Measurements from ENCODE around the gene SYNGR2. TPM values are rescaled to one million over a fixed set of nuclear protein-coding genes. Genes with fewer than 3 reads are reported as not detected.

SYNGR2 gene
- total and polyA plus RNA-seq, 2 donors (not counting 3 experiments of a cell fraction or from before 2014, with no cell fraction given): 65.9 to 281 TPM

- H3K9me3 ChIP-seq (replicated peaks; ENCODE audit: control insufficient read depth, insufficient read depth, low read length): no peaks in the 10 kb centered on the region
- dilution Hi-C loops (cut with MboI; ENCODE audit: extremely low pct_ligation_motif_present, low sequenced_read_pairs) (no loop called here), intact Hi-C loops (cut with micrococcal nuclease) (no loop called here)
- CTCF ChIA-PET: interaction anchor here (0.7 kb wide), 1 partner anchor 862 kb away, joined by 3 read pairs; no protein-coding TSS in a partner anchor
- no peaks in the 10 kb centered on the region for H4K20me1 ChIP-seq (replicated peaks; ENCODE audit: control insufficient read depth, extremely low read depth, insufficient read depth, low read length)
- peaks cover 0 to 15% of the 10 kb centered on the region in 2 experiments for H3K36me3 ChIP-seq (ENCODE audit: control insufficient read depth in 2 of 2, extremely low read depth in 1 of 2, insufficient read depth in 2 of 2, low read length in 2 of 2)
- no peak overlapping the region for H2AFZ ChIP-seq (ENCODE audit: low read depth, low read length)
- H3K27me3 ChIP-seq (ENCODE audit: control insufficient read depth in 2 of 2, insufficient read depth in 2 of 2, low read length in 2 of 2): no peaks in the 10 kb centered on the region
- no peak overlapping the region for H3K9ac ChIP-seq (replicated peaks; ENCODE audit: extremely low read depth, insufficient read depth, low read length)
- no peak for DNase-seq (ENCODE audit: low read depth, low spot score)
- no peak overlapping the region for H3K4me3 ChIP-seq (replicated peaks in 1 of 3; ENCODE audit: insufficient read depth in 1 of 3, low read depth in 1 of 3, low read length in 3 of 3)
- no peak for FAIRE-seq
- H3K79me2 ChIP-seq (ENCODE audit: control insufficient read depth, insufficient read depth, low read length): no peaks in the 10 kb centered on the region
- peaks cover 5% of the 10 kb centered on the region for H3K4me1 ChIP-seq (ENCODE audit: control insufficient read depth, extremely low read depth, insufficient read depth, low read length)
- no TSS peak for BruUV-seq (replicated peaks)
- H3K4me2 ChIP-seq (ENCODE audit: insufficient read depth, low read length): no peak overlapping the region
- H3K9me1 ChIP-seq (replicated peaks; ENCODE audit: control insufficient read depth, extremely low read depth, insufficient read depth, low read length): no peaks in the 10 kb centered on the region
- H3K27ac ChIP-seq (ENCODE audit: insufficient read depth, low read depth, low read length): no peak overlapping the region
- POLR2A ChIA-PET: interaction anchor here (0.7 kb wide), 1 partner anchor 1166 kb away, joined by 10 read pairs; no protein-coding TSS in a partner anchor
- no peak for TF ChIP-seq FOS (IDR thresholded peaks at IDR 0.05; ENCODE audit: borderline replicate concordance, insufficient read depth, low read length)
- TF ChIP-seq POLR2A (IDR thresholded peaks at IDR 0.05; ENCODE audit: low read depth, low read length): no peak
- TF ChIP-seq GATA2 (IDR thresholded peaks at IDR 0.05; ENCODE audit: insufficient read depth, insufficient read length, low read depth, low read length): no peak
- TF ChIP-seq POLR2AphosphoS5 (IDR thresholded peaks at IDR 0.05; ENCODE audit: insufficient read depth, low read depth, low read length): no peak
- no peak for TF ChIP-seq JUN (IDR thresholded peaks at IDR 0.05; ENCODE audit: borderline replicate concordance, insufficient read depth, insufficient read length, low read depth)
- TF ChIP-seq CTCF (IDR thresholded peaks at IDR 0.05; ENCODE audit: extremely low read depth in 1 of 2, insufficient read depth in 1 of 2, low read depth in 1 of 2, low read length in 2 of 2): no peak
These were observed 34.3 kb downstream of the SYNGR2 start for GRCh38 chr17:78202666-78203065.

Measured in endothelial cell of umbilical vein (primary cell).